ENCODE data around the gene DLGAP1. TPM values are rescaled to one million over a fixed set of nuclear protein-coding genes. Genes with fewer than 3 reads are reported as not detected.

DLGAP1 gene
- total and polyA plus RNA-seq, 10 of the 15 experiments (the other 5 are each of a cell fraction or from before 2014, with no cell fraction given) = 0.23 to 27.6 (median 1.9) TPM

GRCh38 chr18:4276953-4277585 is 178.0 kb downstream of the DLGAP1 start (continued):
- no peak for TF ChIP-seq ELK1 (IDR thresholded peaks at IDR 0.05; ENCODE audit: low read depth, low read length)
- peak; percentile 70 for TF ChIP-seq BCL11A (IDR thresholded peaks at IDR 0.05; ENCODE audit: low read depth, low read length)
- TF ChIP-seq FOXK2 (IDR thresholded peaks at IDR 0.05) = no peak
- TF ChIP-seq SUPT20H (IDR thresholded peaks at IDR 0.05; ENCODE audit: borderline replicate concordance, control insufficient read depth, low read depth, low read length) = no peak
- TF ChIP-seq SKIL (IDR thresholded peaks at IDR 0.05; ENCODE audit: low read depth, poor library complexity, severe bottlenecking) = peak; percentile 54
- no peak for TF ChIP-seq POLR2AphosphoS2 (IDR thresholded peaks at IDR 0.05; ENCODE audit: low read depth, low read length)
- TF ChIP-seq IKZF1 (conservative IDR thresholded peaks at IDR 0.05) = peak; percentile 67
- peak; percentile 56 for TF ChIP-seq RAD51 (IDR thresholded peaks at IDR 0.05)
- peak; percentile 63 for TF ChIP-seq RUNX3 (IDR thresholded peaks at IDR 0.05; ENCODE audit: low read length)
- TF ChIP-seq TAF1 (IDR thresholded peaks at IDR 0.05; ENCODE audit: borderline replicate concordance, low read depth, low read length) = no peak
- TF ChIP-seq DPF2 (IDR thresholded peaks at IDR 0.05) = peak; percentile 78
- peak; percentile 90 to 94; a peak in 3 of 4 replicates for TF ChIP-seq EP300 (IDR thresholded peaks at IDR 0.05; ENCODE audit: borderline replicate concordance in 1 of 2, control insufficient read depth in 1 of 2, low read depth in 2 of 2, low read length in 2 of 2)
